Mesenchymal stem cell (in vitro differentiated cells and primary cell): ENCODE results near the gene HABP4.

Experiments used
- DNase-seq: peaks from one replicate; pipeline ENCODE4 v3.0.0-alpha.2; 2013
- H2AFZ ChIP-seq: one replicate; pipeline ENCODE4 v1.6.1; 2013; ENCODE audit warnings: low read depth, mild to moderate bottlenecking, control low read depth, inconsistent platforms, low read length, moderate library complexity
- H2AK5ac ChIP-seq: 2 replicates; pipeline ENCODE4 v1.6.1; 2013; ENCODE audit warnings: low read length, moderate library complexity, mild to moderate bottlenecking, inconsistent platforms; ENCODE audit not compliant: severe bottlenecking
- H2BK120ac ChIP-seq: one replicate; pipeline ENCODE4 v1.6.1; 2013; ENCODE audit warnings: low read depth, mild to moderate bottlenecking, inconsistent platforms, low read length, moderate library complexity
- H2BK12ac ChIP-seq, 2 experiments: one replicate each; pipeline ENCODE4 v1.6.1; 2013; ENCODE audit warnings: inconsistent platforms in 2 of 2, low read length in 2 of 2, mild to moderate bottlenecking in 2 of 2, moderate library complexity in 2 of 2, control low read depth in 1 of 2
- H2BK15ac ChIP-seq: one replicate; pipeline ENCODE4 v1.6.1; 2013; ENCODE audit warnings: mild to moderate bottlenecking, low read depth, inconsistent platforms; ENCODE audit not compliant: poor library complexity, severe bottlenecking
- H2BK5ac ChIP-seq: 2 replicates; pipeline ENCODE4 v1.6.1; 2013; ENCODE audit warnings: low read depth, mild to moderate bottlenecking, low read length, control low read depth, inconsistent platforms; ENCODE audit not compliant: poor library complexity, severe bottlenecking
- H3K14ac ChIP-seq, 2 experiments: one replicate each; pipeline ENCODE4 v1.6.1; 2013; ENCODE audit warnings: inconsistent platforms in 2 of 2, low read length in 2 of 2, control low read depth in 1 of 2, mild to moderate bottlenecking in 1 of 2, moderate library complexity in 1 of 2
- H3K18ac ChIP-seq, 2 experiments: one replicate each; pipeline ENCODE4 v1.6.1; 2013; ENCODE audit warnings: inconsistent platforms in 2 of 2, low read length in 2 of 2, control low read depth in 1 of 2, low read depth in 1 of 2, mild to moderate bottlenecking in 1 of 2
- H3K23ac ChIP-seq, 2 experiments: one replicate each; pipeline ENCODE4 v1.6.1; 2013; ENCODE audit warnings: inconsistent platforms in 2 of 2, low read length in 2 of 2, mild to moderate bottlenecking in 2 of 2, moderate library complexity in 2 of 2, control low read depth in 1 of 2
- H3K27ac ChIP-seq: 2 replicates; pipeline ENCODE4 v1.5.1; 2013; ENCODE audit warnings: mild to moderate bottlenecking, moderate library complexity, low read length, control low read depth, inconsistent platforms; ENCODE audit not compliant: poor library complexity, severe bottlenecking
- H3K27me3 ChIP-seq, 2 experiments: 2 replicates each; pipeline versions ENCODE4 v1.6.1 to v1.7.0; 2013; ENCODE audit warnings: low read length in 2 of 2, mild to moderate bottlenecking in 2 of 2, moderate library complexity in 2 of 2, control low read depth in 1 of 2, inconsistent platforms in 1 of 2; ENCODE audit not compliant: control insufficient read depth in 1 of 2, insufficient read depth in 1 of 2
- H3K36me3 ChIP-seq, 2 experiments: 2 replicates each; pipeline versions ENCODE4 v1.6.1 to v1.7.0; 2013; ENCODE audit warnings: low read length in 2 of 2, control low read depth in 1 of 2, inconsistent platforms in 1 of 2, low read depth in 1 of 2, mild to moderate bottlenecking in 1 of 2; ENCODE audit not compliant: insufficient read depth in 2 of 2, control insufficient read depth in 1 of 2
- H3K4ac ChIP-seq, 2 experiments: one replicate each; pipeline ENCODE4 v1.6.1; 2013; ENCODE audit warnings: inconsistent platforms in 2 of 2, low read length in 2 of 2, mild to moderate bottlenecking in 2 of 2, moderate library complexity in 2 of 2, control low read depth in 1 of 2, low read depth in 1 of 2
- H3K4me1 ChIP-seq: 2 replicates; pipeline ENCODE4 v1.6.1; 2013; ENCODE audit warnings: low read depth, low read length, control low read depth; ENCODE audit not compliant: control insufficient read depth, insufficient read depth
- H3K4me2 ChIP-seq: 2 replicates; pipeline ENCODE4 v1.6.1; 2013; ENCODE audit warnings: low read length, mild to moderate bottlenecking, inconsistent platforms; ENCODE audit not compliant: poor library complexity, severe bottlenecking
- H3K4me3 ChIP-seq, 2 experiments: 2 replicates each; pipeline versions ENCODE4 v1.5.1 to v1.7.0; 2013; ENCODE audit warnings: low read length in 2 of 2, mild to moderate bottlenecking in 2 of 2, control low read depth in 1 of 2, low read depth in 1 of 2; ENCODE audit not compliant: insufficient read depth in 1 of 2
- H3K79me1 ChIP-seq: replicated peaks from 2 replicates; pipeline ENCODE4 v1.6.1; 2013; ENCODE audit warnings: mild to moderate bottlenecking, control low read depth, low read length, inconsistent platforms; ENCODE audit not compliant: poor library complexity, severe bottlenecking
- H3K9ac ChIP-seq: 2 replicates; pipeline ENCODE4 v1.7.0; 2013; ENCODE audit warnings: mild to moderate bottlenecking, low read length, moderate library complexity
- H3K9me3 ChIP-seq: 2 replicates; pipeline ENCODE4 v1.7.0; 2013; ENCODE audit warnings: mild to moderate bottlenecking, low read length; ENCODE audit not compliant: control insufficient read depth
- H4K8ac ChIP-seq: one replicate; pipeline ENCODE4 v1.6.1; 2013; ENCODE audit warnings: inconsistent platforms, mild to moderate bottlenecking, low read length, moderate library complexity
- H4K91ac ChIP-seq: one replicate; pipeline ENCODE4 v1.6.1; 2013; ENCODE audit warnings: mild to moderate bottlenecking, low read length, inconsistent platforms
- WGBS: methylation state at CpG from one replicate; pipeline ENCODE4 v1.1.7; 2013; ENCODE audit warnings: mixed read lengths; 5-methylcytosine and 5-hydroxymethylcytosine counted together

HABP4 gene

DNA sequence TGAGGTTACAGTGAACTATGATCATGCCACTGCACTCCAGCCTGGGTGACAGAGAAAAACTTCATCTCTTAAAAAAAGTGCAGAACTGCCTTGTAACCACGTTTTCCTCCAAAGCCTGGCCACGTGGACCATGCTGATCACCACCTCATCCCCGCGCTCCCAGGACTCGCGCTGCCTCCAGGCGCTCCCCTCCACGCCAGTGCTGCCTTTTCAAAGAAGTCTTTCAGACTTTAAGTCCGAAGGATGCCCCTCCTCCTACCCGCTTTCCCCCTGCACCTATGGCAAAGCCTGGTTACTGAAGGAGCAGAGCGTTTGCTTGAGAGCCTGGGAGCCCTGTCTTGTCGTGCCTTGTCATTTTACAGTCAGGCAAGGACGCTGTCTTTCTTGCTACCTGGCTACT, 43.8 kb downstream of the HABP4 start:
- no peak overlapping the region for H2AK5ac ChIP-seq
- H2BK12ac ChIP-seq: no peak overlapping the region
- H4K91ac ChIP-seq: no peak overlapping the region
- no peaks in the 10 kb centered on the region for H3K9me3 ChIP-seq
- no peak overlapping the region for H2BK120ac ChIP-seq
- H2BK15ac ChIP-seq: no peak overlapping the region
- no peak overlapping the region for H2AFZ ChIP-seq
- H3K4me1 ChIP-seq: peaks cover 10% of the 10 kb centered on the region
- 92% methylated on average over 13 of the region's 13 CpGs for WGBS
- no peak overlapping the region for H3K18ac ChIP-seq
- no peak overlapping the region for H3K27ac ChIP-seq
- H3K9ac ChIP-seq: peak overlapping the region; percentile 12
- H3K4me3 ChIP-seq: no peak overlapping the region
- H3K79me1 ChIP-seq: peaks cover 17% of the 10 kb centered on the region
- H3K4ac ChIP-seq: no peak overlapping the region
- H3K23ac ChIP-seq: no peak overlapping the region
- no peak for DNase-seq
- no peak overlapping the region for H4K8ac ChIP-seq
- H3K36me3 ChIP-seq: peaks cover 65 to 69% of the 10 kb centered on the region in 2 experiments
- no peak overlapping the region for H3K4me2 ChIP-seq
- H2BK5ac ChIP-seq: no peak overlapping the region
- no peak overlapping the region for H3K14ac ChIP-seq
- H3K27me3 ChIP-seq: no peaks in the 10 kb centered on the region

DNA sequence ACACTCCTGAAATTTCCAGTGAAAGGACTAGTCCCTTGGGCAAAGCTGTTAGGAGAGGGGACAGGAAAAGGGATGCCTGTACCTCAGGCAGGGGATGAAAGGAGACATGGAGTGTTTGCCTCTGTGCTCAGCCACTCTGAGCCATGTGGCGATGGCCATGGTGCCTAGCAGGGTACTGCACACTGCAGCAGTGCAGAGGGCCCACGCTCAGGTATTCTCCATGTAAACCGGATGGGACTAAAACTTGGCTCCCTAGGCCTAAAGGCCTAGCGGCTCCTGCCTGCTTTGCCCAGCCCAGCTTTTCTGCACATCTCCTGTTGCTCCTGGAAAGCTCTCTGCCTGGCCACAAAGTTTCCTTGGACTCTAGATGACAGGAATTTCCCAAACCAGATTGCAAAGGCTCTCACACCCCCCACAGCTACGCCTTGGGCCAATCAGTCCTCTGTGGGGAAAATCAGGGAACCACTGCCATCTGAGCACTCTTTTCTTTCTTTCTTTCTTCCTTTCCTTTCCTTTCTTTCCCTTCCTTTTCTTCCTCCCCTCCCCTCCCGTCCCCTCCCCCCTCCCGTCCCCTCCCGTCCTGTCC, 44.3 kb downstream of the HABP4 start:
- H3K27me3 ChIP-seq: no peaks in the 10 kb centered on the region
- no peak overlapping the region for H2BK5ac ChIP-seq
- peaks cover 11% of the 10 kb centered on the region for H3K4me1 ChIP-seq
- peak overlapping the region; percentile 12 for H3K9ac ChIP-seq
- H3K36me3 ChIP-seq: peaks cover 62 to 69% of the 10 kb centered on the region in 2 experiments
- no peak overlapping the region for H2BK15ac ChIP-seq
- H3K18ac ChIP-seq: no peak overlapping the region
- DNase-seq: no peak
- H2AFZ ChIP-seq: no peak overlapping the region
- no peak overlapping the region for H2BK120ac ChIP-seq
- H4K8ac ChIP-seq: no peak overlapping the region
- H3K14ac ChIP-seq: peak overlapping the region in 1 of 2 experiments; percentile 23
- no peak overlapping the region for H4K91ac ChIP-seq
- H3K4ac ChIP-seq: no peak overlapping the region
- WGBS: 88% methylated on average over 5 of the region's 8 CpGs
- H3K9me3 ChIP-seq: no peaks in the 10 kb centered on the region
- H3K4me3 ChIP-seq: no peak overlapping the region
- peak overlapping the region in 1 of 2 experiments; percentile 4 for H2BK12ac ChIP-seq
- H2AK5ac ChIP-seq: no peak overlapping the region
- no peak overlapping the region for H3K4me2 ChIP-seq
- peaks cover 16% of the 10 kb centered on the region for H3K79me1 ChIP-seq
- H3K23ac ChIP-seq: no peak overlapping the region
- no peak overlapping the region for H3K27ac ChIP-seq

DNA sequence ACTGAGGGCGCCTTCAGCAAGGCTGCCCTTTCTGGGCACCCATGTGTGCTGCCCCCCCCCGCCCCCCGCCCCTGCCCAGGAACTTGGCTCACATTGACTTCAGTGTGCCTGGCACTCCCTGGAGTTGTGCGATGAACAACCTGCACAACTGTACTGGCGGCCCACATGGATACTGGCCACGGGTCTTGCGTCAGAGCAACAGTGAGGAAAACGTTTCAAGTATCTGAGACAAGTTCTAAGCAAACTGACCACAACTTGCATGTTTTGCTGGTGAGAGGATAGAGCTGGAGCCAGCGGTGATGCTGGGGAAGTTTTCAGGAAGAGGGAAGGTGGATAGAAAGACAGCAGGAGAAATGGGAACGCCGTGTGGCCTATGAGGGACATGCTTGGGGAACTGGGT, 45.4 kb downstream of the HABP4 start:
- Histone ChIP-seq H2BK120ac (no peak overlapping the region), H3K9me3 (no peaks in the 10 kb centered on the region), H4K8ac (no peak overlapping the region), H3K23ac (no peak overlapping the region), H3K9ac (peak overlapping the region; percentile 61), H3K14ac (no peak overlapping the region), H4K91ac (no peak overlapping the region), H3K18ac (no peak overlapping the region), H2AK5ac (no peak overlapping the region), H3K36me3 (peaks cover 60 to 65% of the 10 kb centered on the region in 2 experiments), H3K4me2 (no peak overlapping the region), H2BK15ac (no peak overlapping the region), H3K4me1 (peaks cover 11% of the 10 kb centered on the region), H3K27ac (no peak overlapping the region), H2BK12ac (no peak overlapping the region), H2AFZ (no peak overlapping the region), H3K79me1 (peaks cover 15% of the 10 kb centered on the region), H3K4me3 (no peak overlapping the region), H3K27me3 (no peaks in the 10 kb centered on the region), H3K4ac (no peak overlapping the region), H2BK5ac (no peak overlapping the region)
- peak; percentile 93 for DNase-seq
- 81% methylated on average over 11 of the region's 11 CpGs for WGBS

DNA sequence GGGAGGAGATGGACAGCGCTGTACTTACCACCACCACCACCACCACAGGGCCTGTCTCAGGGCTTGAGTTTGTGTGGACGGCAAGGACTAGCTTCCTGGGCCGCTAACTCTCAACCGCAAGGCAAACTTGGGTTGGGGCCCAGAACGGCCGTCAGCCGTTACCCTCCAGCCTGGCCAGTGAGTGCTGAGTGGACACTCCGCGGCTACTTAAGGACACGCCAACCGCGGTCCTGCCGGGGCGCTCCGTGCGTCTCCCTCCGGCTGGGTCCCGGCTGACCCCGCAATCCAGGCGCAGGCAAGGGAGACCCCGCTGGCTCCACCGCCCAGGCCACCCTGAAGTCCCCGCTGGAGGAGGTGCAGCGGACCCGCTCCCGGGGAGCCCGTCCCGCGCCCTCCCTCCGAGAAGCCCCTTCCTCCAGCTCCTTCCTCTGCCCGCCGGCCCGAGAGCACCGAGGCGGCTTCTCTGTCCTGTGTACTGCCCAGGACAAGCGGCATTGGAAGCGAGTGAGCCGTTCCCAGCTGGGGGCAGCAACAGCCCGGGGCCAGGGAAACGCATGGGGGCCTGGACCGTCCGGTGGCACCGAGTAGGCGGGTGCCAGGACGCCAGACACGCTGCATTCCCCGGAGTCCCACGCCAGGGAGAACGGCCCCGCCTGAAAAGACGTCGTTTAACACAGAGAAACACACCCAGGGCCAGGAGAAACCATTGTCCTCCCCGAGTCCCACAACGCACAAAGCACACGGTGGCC, 46.6 kb downstream of the HABP4 start:
- no peak overlapping the region for H3K18ac ChIP-seq
- H4K8ac ChIP-seq: no peak overlapping the region
- WGBS: 98% methylated on average over 55 of the region's 55 CpGs
- peaks cover 11% of the 10 kb centered on the region for H3K4me1 ChIP-seq
- no peak overlapping the region for H2AFZ ChIP-seq
- no peaks in the 10 kb centered on the region for H3K9me3 ChIP-seq
- peak overlapping the region; percentile 7 for H4K91ac ChIP-seq
- H2BK12ac ChIP-seq: no peak overlapping the region
- no peak overlapping the region for H2BK15ac ChIP-seq
- no peak overlapping the region for H3K27ac ChIP-seq
- DNase-seq: no peak
- H3K23ac ChIP-seq: no peak overlapping the region
- peaks cover 50 to 53% of the 10 kb centered on the region in 2 experiments for H3K36me3 ChIP-seq
- H3K4me2 ChIP-seq: no peak overlapping the region
- H3K14ac ChIP-seq: no peak overlapping the region
- H2AK5ac ChIP-seq: no peak overlapping the region
- peaks cover 12% of the 10 kb centered on the region for H3K79me1 ChIP-seq
- no peak overlapping the region for H3K9ac ChIP-seq
- H2BK5ac ChIP-seq: no peak overlapping the region
- peak overlapping the region in 1 of 2 experiments; percentile 67 for H3K4ac ChIP-seq
- H2BK120ac ChIP-seq: no peak overlapping the region
- H3K4me3 ChIP-seq: no peak overlapping the region
- no peaks in the 10 kb centered on the region for H3K27me3 ChIP-seq
